ENCODE data around the gene TOR1A. TPM values are rescaled to one million over a fixed set of nuclear protein-coding genes. Genes with fewer than 3 reads are reported as not detected.

TOR1A gene
- total RNA-seq, 1 experiment from 2014 or later: 40.4 TPM

- CTCF ChIA-PET: no interaction called here
- no peak overlapping the region for H3K4me3 Mint-ChIP-seq (ENCODE audit: unreplicated experiment)
- H3K27me3 Mint-ChIP-seq (ENCODE audit: insufficient read depth, unreplicated experiment): no peaks in the 10 kb centered on the region
- POLR2A ChIA-PET: interaction anchor here (3.2 kb wide), 1 partner anchor 12 kb away, joined by 16 read pairs; the partner anchor contains the start of gene TOR1A
- no TSS peak for BruUV-seq (replicated peaks)
- H3K9me3 Mint-ChIP-seq (ENCODE audit: unreplicated experiment): no peaks in the 10 kb centered on the region
- H3K4me1 Mint-ChIP-seq (ENCODE audit: insufficient read depth, unreplicated experiment): no peaks in the 10 kb centered on the region
- TF ChIP-seq CTCF (IDR thresholded peaks at IDR 0.05; ENCODE audit: unreplicated experiment): no peak
- DNase-seq (ENCODE audit: unreplicated experiment): no peak
- no peak overlapping the region for H3K27ac Mint-ChIP-seq (ENCODE audit: low read depth, unreplicated experiment)
- H3K36me3 Mint-ChIP-seq (ENCODE audit: insufficient read depth, unreplicated experiment): peaks cover 72% of the 10 kb centered on the region
- intact Hi-C loops (cut with micrococcal nuclease): no loop called here
Measured at GRCh38 chr9:129810116-129810515, 13.8 kb downstream of the TOR1A start.

- H3K4me3 Mint-ChIP-seq (ENCODE audit: unreplicated experiment): no peak overlapping the region
- POLR2A ChIA-PET: no interaction called here
- no TSS peak for BruUV-seq (replicated peaks)
- no peak for TF ChIP-seq CTCF (IDR thresholded peaks at IDR 0.05; ENCODE audit: unreplicated experiment)
- H3K27me3 Mint-ChIP-seq (ENCODE audit: insufficient read depth, unreplicated experiment): no peaks in the 10 kb centered on the region
- DNase-seq (ENCODE audit: unreplicated experiment): no peak
- peaks cover 69% of the 10 kb centered on the region for H3K36me3 Mint-ChIP-seq (ENCODE audit: insufficient read depth, unreplicated experiment)
- intact Hi-C loops (cut with micrococcal nuclease): no loop called here
- no peak overlapping the region for H3K27ac Mint-ChIP-seq (ENCODE audit: low read depth, unreplicated experiment)
- CTCF ChIA-PET: no interaction called here
- H3K4me1 Mint-ChIP-seq (ENCODE audit: insufficient read depth, unreplicated experiment): no peaks in the 10 kb centered on the region
- H3K9me3 Mint-ChIP-seq (ENCODE audit: unreplicated experiment): no peaks in the 10 kb centered on the region
Measured at GRCh38 chr9:129809346-129809745, 14.6 kb downstream of the TOR1A start.

DNA sequence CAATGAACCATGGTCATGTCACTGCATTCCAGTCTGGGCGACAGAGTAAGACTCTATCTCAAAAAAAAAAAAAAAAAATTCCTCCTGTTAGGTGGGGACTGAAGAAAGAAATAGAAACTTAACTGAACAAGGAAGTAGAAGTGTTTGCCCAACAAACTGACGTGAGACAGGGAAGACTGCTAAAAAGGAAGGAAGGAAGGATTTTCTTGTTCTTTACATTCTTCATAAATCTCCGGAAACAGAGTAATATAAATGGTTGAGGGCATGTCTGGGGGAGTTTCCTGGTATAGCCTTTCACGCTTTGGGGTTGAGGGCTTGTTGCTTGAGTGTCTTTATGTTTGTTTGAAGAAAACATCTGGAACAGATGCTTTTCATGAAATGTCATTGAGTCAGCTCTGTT, 17.9 kb downstream of the TOR1A start:
- TF ChIP-seq CTCF (IDR thresholded peaks at IDR 0.05; ENCODE audit: unreplicated experiment): no peak
- CTCF ChIA-PET: interaction anchor here (0.7 to 0.9 kb wide), 2 partner anchors 15 to 86 kb away, joined by 3 read pairs; no protein-coding TSS in a partner anchor
- BruUV-seq (replicated peaks): no TSS peak
- H3K9me3 Mint-ChIP-seq (ENCODE audit: unreplicated experiment): no peaks in the 10 kb centered on the region
- H3K27ac Mint-ChIP-seq (ENCODE audit: low read depth, unreplicated experiment): no peak overlapping the region
- POLR2A ChIA-PET: no interaction called here
- no peak overlapping the region for H3K4me3 Mint-ChIP-seq (ENCODE audit: unreplicated experiment)
- no peaks in the 10 kb centered on the region for H3K27me3 Mint-ChIP-seq (ENCODE audit: insufficient read depth, unreplicated experiment)
- peaks cover 36% of the 10 kb centered on the region for H3K36me3 Mint-ChIP-seq (ENCODE audit: insufficient read depth, unreplicated experiment)
- no peaks in the 10 kb centered on the region for H3K4me1 Mint-ChIP-seq (ENCODE audit: insufficient read depth, unreplicated experiment)
- no peak for DNase-seq (ENCODE audit: unreplicated experiment)
- intact Hi-C loops (cut with micrococcal nuclease): no loop called here

- no peaks in the 10 kb centered on the region for H3K9me3 Mint-ChIP-seq (ENCODE audit: unreplicated experiment)
- H3K27ac Mint-ChIP-seq (ENCODE audit: low read depth, unreplicated experiment): peak overlapping the region; percentile 49
- POLR2A ChIA-PET: interaction anchor here (0.6 to 2.7 kb wide), 10 partner anchors 9 to 176 kb away, joined by 3 to 16 read pairs (median 4); partner anchors contain the start of genes C9orf78, PTGES, TOR1A and USP20
- peak; percentile 8 for DNase-seq (ENCODE audit: unreplicated experiment)
- CTCF ChIA-PET: interaction anchor here (0.5 to 0.6 kb wide), 2 partner anchors 19 to 75 kb away, joined by 3 to 4 read pairs; no protein-coding TSS in a partner anchor
- no peak for TF ChIP-seq CTCF (IDR thresholded peaks at IDR 0.05; ENCODE audit: unreplicated experiment)
- no peaks in the 10 kb centered on the region for H3K27me3 Mint-ChIP-seq (ENCODE audit: insufficient read depth, unreplicated experiment)
- intact Hi-C loops (cut with micrococcal nuclease): loop anchor here (1.0 kb wide), 1 partner anchor 296 kb away; no protein-coding TSS in a partner anchor
- H3K36me3 Mint-ChIP-seq (ENCODE audit: insufficient read depth, unreplicated experiment): peaks cover 21% of the 10 kb centered on the region
- H3K4me3 Mint-ChIP-seq (ENCODE audit: unreplicated experiment): peak overlapping the region; percentile 82
- H3K4me1 Mint-ChIP-seq (ENCODE audit: insufficient read depth, unreplicated experiment): no peaks in the 10 kb centered on the region
- no TSS peak for BruUV-seq (replicated peaks)
Measured at GRCh38 chr9:129803676-129804060, 20.3 kb downstream of the TOR1A start.
